Measurements from ENCODE around the gene VASH1.

DNA sequence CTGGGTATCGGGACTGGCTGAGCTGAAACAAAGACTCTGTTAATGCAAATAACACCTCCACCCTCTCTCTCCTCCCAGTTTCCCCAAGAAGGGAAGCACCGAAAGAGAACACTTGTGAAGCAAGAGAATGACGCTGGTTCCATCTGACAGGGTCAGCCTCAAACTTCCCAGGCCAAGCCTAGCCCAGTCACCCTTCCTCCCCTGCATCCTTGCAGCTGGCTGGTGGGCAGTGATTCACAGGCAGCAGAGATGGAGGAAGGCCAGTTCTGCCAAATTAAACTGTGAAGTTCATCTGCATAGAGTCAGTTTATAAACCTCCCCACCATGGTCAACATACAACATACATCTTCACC is 67.7 kb downstream of the VASH1 start:
- TF ChIP-seq SUZ12 (IDR thresholded peaks at IDR 0.05; ENCODE audit: low read depth, low read length) (no peak), U2AF1 (optimal IDR thresholded peaks at IDR 0.05; ENCODE audit: low read depth, low read length) (no peak), TCF7 (IDR thresholded peaks at IDR 0.05; ENCODE audit: low read depth) (no peak), STAG1 (CRISPR knock-in tag; IDR thresholded peaks at IDR 0.05) (no peak), THRA (CRISPR knock-in tag; IDR thresholded peaks at IDR 0.05; ENCODE audit: borderline replicate concordance) (no peak), MAX (IDR thresholded peaks at IDR 0.05) (no peak), ZBTB8A (CRISPR knock-in tag; IDR thresholded peaks at IDR 0.05; ENCODE audit: borderline replicate concordance, low read depth) (no peak), YY1 (IDR thresholded peaks at IDR 0.05; ENCODE audit: insufficient read depth, insufficient replicate concordance, low read depth, low read length) (no peak), CTCF (CRISPR knock-in tag; IDR thresholded peaks at IDR 0.05) (no peak), RAD51 (IDR thresholded peaks at IDR 0.05; ENCODE audit: borderline replicate concordance) (no peak), MXI1 (IDR thresholded peaks at IDR 0.05; ENCODE audit: borderline replicate concordance, low read depth, low read length) (no peak), CREM (IDR thresholded peaks at IDR 0.05) (no peak), CREM (CRISPR knock-in tag; IDR thresholded peaks at IDR 0.05) (no peak), CBX5 (CRISPR knock-in tag; IDR thresholded peaks at IDR 0.05; ENCODE audit: borderline replicate concordance) (no peak)
- TF ChIP-seq, protein P1, sequence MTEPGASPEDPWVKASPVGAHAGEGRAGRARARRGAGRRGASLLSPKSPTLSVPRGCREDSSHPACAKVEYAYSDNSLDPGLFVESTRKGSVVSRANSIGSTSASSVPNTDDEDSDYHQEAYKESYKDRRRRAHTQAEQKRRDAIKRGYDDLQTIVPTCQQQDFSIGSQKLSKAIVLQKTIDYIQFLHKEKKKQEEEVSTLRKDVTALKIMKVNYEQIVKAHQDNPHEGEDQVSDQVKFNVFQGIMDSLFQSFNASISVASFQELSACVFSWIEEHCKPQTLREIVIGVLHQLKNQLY (CRISPR knock-in tag; IDR thresholded peaks at IDR 0.05), result no peak
